ENCODE results near the gene PHF20.
A peak's percentile ranks its signal among the peaks of the same experiment; 100 is the strongest.
"Not testable (repeated sequence)": the region's sequence is repeated elsewhere in the genome, so short reads cannot be mapped to it uniquely, and the experiment has no call there.

PHF20 gene

DNA sequence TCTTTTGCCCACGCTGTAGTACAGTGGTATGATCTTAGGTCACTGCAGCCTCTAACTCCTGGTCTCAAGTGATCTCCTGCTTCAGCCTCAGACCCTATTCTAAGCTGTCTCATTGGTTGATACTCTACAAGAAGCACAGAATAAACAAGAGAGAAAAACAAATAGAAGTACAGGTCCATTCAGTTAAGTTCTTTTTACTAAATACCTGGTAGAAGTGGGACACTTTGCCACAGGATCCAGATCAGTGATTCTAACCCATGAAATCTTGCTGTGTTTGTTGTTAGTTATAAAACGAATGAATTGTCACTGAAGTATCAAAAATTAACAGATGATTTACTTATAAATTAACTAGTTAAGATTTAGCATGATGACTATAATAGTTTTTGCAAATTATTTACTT is 105.8 kb downstream of the PHF20 start:
- DNase-seq (ENCODE audit: low spot score): no peak
- TF ChIP-seq, protein P1, sequence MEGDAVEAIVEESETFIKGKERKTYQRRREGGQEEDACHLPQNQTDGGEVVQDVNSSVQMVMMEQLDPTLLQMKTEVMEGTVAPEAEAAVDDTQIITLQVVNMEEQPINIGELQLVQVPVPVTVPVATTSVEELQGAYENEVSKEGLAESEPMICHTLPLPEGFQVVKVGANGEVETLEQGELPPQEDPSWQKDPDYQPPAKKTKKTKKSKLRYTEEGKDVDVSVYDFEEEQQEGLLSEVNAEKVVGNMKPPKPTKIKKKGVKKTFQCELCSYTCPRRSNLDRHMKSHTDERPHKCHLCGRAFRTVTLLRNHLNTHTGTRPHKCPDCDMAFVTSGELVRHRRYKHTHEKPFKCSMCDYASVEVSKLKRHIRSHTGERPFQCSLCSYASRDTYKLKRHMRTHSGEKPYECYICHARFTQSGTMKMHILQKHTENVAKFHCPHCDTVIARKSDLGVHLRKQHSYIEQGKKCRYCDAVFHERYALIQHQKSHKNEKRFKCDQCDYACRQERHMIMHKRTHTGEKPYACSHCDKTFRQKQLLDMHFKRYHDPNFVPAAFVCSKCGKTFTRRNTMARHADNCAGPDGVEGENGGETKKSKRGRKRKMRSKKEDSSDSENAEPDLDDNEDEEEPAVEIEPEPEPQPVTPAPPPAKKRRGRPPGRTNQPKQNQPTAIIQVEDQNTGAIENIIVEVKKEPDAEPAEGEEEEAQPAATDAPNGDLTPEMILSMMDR (IDR thresholded peaks at IDR 0.05; ENCODE audit: extremely low read depth, missing control alignments): no peak

DNA sequence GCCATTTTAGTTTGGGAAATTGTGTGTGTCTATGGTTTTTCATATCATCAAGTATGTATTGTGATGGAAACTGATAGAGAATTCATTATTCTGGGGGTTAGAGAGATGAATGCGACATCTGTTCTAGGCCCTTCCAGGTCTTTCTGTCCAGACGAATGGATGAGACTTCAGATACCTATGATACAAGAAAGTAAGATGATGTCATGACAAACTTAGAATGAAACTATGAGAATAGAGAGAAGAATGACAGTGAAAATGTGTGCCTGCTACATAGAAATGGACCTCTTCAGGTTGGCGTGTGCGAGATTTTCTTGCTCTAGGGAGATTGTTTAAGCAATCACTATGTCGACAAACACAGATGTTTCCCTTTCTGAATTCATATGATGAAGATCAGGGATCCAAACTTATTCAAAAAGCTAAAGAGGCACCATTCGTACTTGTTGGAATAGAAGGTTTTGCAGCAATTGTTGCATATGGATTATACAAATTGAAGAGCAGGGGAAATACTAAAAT is 106.4 kb downstream of the PHF20 start:
- TF ChIP-seq, protein P1 (IDR thresholded peaks at IDR 0.05; ENCODE audit: extremely low read depth, missing control alignments): no peak
- DNase-seq (ENCODE audit: low spot score): no peak

DNA sequence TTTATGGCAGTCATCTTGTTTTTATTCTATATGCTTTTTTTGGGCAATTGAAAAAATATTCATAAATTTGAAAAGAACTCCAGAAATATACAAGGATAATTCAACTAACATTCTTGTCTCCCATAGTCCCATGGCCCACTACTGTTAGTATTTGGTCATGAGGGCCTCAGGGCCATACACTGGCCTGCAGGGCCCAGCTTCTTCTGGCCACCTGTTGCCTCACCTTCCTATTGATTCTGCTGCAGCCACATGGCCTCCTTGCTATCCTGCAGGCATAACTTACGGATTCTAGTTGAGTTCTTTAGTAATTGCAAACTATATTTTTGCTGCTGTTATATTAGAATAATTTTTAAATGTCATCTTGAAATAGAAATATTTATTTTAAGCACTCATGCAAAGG is 109.9 kb downstream of the PHF20 start:
- TF ChIP-seq, protein P1 (IDR thresholded peaks at IDR 0.05; ENCODE audit: extremely low read depth, missing control alignments): no peak
- DNase-seq (ENCODE audit: low spot score): no peak

DNA sequence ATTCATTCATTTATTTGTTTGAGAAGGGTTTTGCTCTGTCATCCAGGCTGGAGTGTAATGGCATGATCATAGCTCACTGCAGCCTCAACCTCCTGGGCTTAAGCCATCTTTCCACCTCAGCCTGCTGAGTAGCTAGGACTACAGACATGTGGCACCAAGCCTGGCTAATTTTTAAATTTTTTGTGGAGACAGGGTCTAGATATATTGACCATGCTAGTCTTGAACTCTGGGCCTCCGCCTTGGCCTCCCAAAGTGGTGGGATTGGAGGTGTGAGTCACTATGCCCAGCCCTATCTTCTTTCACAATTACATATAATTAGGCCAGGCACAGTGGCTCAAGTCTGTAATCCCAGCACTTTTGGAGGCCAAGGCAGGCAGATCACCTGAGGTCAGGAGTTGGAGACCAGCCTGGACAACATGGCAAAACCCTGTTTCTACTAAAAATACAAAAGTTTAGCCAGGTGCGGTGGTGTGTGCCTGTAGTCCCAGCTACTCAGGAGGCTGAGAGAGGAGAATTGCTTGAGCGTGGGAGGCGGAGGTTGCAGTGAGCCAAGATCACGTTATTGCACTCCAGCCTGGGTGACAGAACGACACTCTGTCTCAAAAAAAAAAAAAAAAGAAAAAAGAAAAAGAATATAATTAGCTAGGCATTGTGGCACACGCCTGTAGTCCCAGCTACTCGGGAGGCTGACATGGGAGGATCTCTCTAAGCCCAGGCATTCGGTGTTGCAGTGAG is 110.8 kb downstream of the PHF20 start:
- DNase-seq (ENCODE audit: low spot score): not testable (repeated sequence)

DNA sequence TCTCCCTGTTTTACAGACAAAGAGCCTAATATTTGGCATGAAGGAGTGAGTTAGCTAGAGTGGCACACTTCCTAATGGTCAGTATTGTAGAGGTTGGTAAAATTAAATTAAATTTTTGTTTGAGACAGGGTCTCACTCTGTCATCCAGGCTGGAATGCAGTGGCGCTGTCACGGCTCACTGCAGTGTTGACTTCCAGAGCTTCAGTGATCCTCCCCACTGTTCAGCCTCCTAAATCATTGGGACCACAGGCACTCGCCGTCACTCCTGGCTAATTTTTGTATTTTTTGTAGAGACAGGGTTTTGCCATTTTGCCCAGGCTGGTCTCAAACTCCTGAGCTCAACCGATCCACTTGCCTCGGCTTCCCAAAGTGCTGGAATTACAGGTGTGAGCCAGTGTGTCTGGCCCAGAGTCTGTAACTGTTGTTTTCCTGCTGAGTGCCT is 111.5 kb downstream of the PHF20 start:
- no peak for DNase-seq (ENCODE audit: low spot score)
- TF ChIP-seq, protein P1 (IDR thresholded peaks at IDR 0.05; ENCODE audit: extremely low read depth, missing control alignments): no peak

DNA sequence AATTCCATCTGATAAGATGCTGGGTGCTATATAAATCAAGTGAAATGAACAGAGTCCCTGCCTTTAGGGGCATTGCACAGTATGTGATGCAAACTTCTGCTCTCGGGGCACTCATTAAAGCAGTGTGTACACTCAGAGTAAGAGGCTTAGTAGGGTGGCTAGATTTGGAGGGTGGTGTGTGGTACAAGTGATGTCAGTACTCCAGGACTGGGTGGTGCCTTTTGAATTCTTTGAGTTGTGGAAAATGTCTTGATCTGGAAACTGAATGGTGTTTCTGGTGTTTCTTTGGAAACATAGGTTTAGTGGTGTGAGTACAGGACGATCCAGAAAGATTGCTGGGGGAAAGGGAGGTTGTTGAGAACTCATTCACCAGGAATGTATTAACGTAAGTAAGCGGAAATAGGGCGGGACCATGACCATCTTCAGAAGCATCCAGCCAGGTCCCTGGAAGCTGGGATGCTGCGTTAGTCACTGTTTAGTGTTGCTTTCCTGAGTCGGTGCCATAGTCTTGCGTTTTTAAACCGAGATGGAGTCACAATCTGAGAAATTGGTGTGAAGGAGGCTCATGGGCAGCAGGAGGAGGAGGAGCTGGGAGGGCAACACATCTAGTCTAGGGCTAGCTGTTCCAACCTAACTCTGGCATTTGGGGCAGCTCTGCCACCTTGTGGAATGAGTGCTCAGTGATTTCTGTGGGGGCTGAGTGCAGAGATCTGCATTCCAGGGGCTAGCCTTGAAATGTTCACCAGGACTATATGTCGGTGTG is 112.1 kb downstream of the PHF20 start:
- DNase-seq (ENCODE audit: low spot score): peak; percentile 58

DNA sequence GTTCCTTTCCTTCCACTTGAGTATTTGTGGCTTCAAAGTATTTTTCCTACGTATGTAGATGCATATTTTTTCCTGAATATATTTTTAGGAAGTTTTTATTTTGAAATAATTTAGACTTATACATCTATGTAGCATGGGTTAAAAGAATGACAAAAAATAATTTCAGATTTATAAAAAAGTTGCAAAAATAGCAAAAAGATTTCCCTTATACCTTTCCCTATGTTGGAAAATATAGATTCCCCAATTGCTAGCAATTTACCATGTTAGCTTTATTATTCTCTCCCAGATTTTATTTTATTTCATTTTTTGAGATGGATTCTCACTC is 112.7 kb downstream of the PHF20 start:
- TF ChIP-seq, protein P1 (IDR thresholded peaks at IDR 0.05; ENCODE audit: extremely low read depth, missing control alignments): no peak
- no peak for DNase-seq (ENCODE audit: low spot score)

More for the DNA sequence above, 112.1 kb downstream of the PHF20 start:
- TF ChIP-seq, protein P1 (IDR thresholded peaks at IDR 0.05; ENCODE audit: extremely low read depth, missing control alignments): peak; percentile 51

Measured in GM20000 (cell line).